KBM-7 (cell line): ENCODE data around the gene CELA2B.
"Not testable (repeated sequence)": the region's sequence is repeated elsewhere in the genome, so short reads cannot be mapped to it uniquely, and the experiment has no call there.

ENCODE experiments used
- DNase-seq: peaks from one replicate; pipeline ENCODE4 v3.0.0-alpha.2; 2015
- in situ Hi-C: fragments of 300-500 bp; cut with MboI; formaldehyde crosslinking; loops from 2 replicates; pipeline ENCODE4 v1.14.3; 2020; ENCODE audit warnings: low sequenced_read_pairs, low pct_unique_long_range_greater_than_20kb, mixed read lengths

The CELA2B gene

GRCh38 chr1:15515022-15515663 lies 39.2 kb downstream of the CELA2B start:
- in situ Hi-C loops, result no loop called here
- peak; percentile 49 for DNase-seq

GRCh38 chr1:15519625-15520024 lies 43.7 kb downstream of the CELA2B start:
- in situ Hi-C loops, result no loop called here
- DNase-seq, result no peak

- in situ Hi-C loops, result not testable (repeated sequence)
These were observed 45.5 kb downstream of the CELA2B start for GRCh38 chr1:15521206-15521906.

GRCh38 chr1:15522551-15522950 lies 46.6 kb downstream of the CELA2B start:
- in situ Hi-C loops, result no loop called here
- no peak for DNase-seq

More at GRCh38 chr1:15521206-15521906, 45.5 kb downstream of the CELA2B start:
- DNase-seq, result not testable (repeated sequence)

- DNase-seq, result no peak
- in situ Hi-C loops, result no loop called here
These were observed 47.5 kb downstream of the CELA2B start for GRCh38 chr1:15523104-15524020.

GRCh38 chr1:15524021-15524282 lies 48.0 kb downstream of the CELA2B start, which contains the start of gene CASP9:
CASP9 (minus strand) TSS chr1:15524215; CDS start chr1:15524200, 15 bp downstream.
- in situ Hi-C loops, result no loop called here
- no peak for DNase-seq

- peak; percentile 90 for DNase-seq
- in situ Hi-C loops, result no loop called here
These were observed 48.6 kb downstream of the CELA2B start for GRCh38 chr1:15524283-15525049.

GRCh38 chr1:15525050-15526020 lies 49.4 kb downstream of the CELA2B start:
- in situ Hi-C loops, result no loop called here
- DNase-seq, result peak; percentile 18

GRCh38 chr1:15526021-15526489 lies 50.2 kb downstream of the CELA2B start:
- in situ Hi-C loops, result no loop called here
- DNase-seq, result no peak

- in situ Hi-C loops, result no loop called here
- DNase-seq, result peak; percentile 100
These were observed 50.8 kb downstream of the CELA2B start, which contains the start of gene DNAJC16 for GRCh38 chr1:15526490-15527339. DNAJC16 (plus strand) TSS chr1:15526848; CDS start chr1:15529106, 2,258 bp downstream.

GRCh38 chr1:15531003-15531402 lies 55.1 kb downstream of the CELA2B start:
- in situ Hi-C loops, result no loop called here
- DNase-seq, result no peak

- no peak for DNase-seq
- in situ Hi-C loops, result no loop called here
These were observed 55.8 kb downstream of the CELA2B start for GRCh38 chr1:15531682-15532081.

- no peak for DNase-seq
- in situ Hi-C loops, result no loop called here
These were observed 62.9 kb downstream of the CELA2B start for GRCh38 chr1:15538771-15539170.

GRCh38 chr1:15540186-15540585 lies 64.3 kb downstream of the CELA2B start:
- in situ Hi-C loops, result no loop called here
- DNase-seq, result no peak
